Fibroblast of gingiva (primary cell): ENCODE results near the gene CR1L.
"Not testable (repeated sequence)": the region's sequence is repeated elsewhere in the genome, so short reads cannot be mapped to it uniquely, and the experiment has no call there.

Experiments
- DNase-seq: peaks from one replicate; pipeline ENCODE4 v3.0.0-alpha.2; 2011; ENCODE audit warnings: low read depth

The CR1L gene

DNA sequence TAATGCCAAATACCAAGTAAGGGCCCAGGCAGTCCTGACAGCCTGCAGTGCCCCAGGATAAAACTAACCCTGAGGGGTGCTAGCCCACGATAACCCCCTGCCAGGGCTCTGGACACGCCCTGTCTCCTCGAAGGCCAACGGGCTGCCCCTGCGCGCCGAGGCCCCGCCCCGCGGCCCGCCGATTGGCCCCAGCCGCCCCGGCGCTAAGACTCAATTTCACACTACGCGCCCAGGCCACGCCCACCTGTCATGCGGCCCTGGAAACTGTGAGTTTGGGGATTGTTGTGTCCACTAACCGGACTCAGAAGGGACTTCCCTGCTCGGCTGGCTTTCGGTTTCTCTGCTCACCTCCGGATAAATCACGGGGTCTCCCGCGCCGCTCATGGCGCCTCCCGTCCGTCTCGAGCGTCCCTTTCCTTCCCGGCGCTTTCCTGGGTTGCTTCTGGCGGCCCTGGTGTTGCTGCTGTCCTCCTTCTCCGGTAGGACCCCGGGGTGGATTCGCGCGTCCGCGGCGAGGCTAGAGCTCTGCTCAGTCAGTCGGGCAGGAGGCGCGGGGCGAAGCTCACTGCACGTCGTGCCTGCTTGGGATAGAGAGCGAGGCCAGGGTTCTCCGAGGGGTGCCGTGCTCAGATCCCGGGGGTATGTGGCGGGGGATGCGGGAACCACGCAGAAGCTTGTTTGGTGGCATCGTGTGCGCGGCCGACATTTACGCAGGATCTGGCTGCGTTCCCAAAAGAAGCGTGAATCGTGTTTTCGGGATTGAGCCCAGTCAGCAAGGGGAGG is at the start of gene CR1L:
CR1L (plus strand) TSS at position 282 of the 783 bp plus-strand sequence; CDS start at position 383, 101 bp downstream.
- peak; percentile 31 for DNase-seq

DNA sequence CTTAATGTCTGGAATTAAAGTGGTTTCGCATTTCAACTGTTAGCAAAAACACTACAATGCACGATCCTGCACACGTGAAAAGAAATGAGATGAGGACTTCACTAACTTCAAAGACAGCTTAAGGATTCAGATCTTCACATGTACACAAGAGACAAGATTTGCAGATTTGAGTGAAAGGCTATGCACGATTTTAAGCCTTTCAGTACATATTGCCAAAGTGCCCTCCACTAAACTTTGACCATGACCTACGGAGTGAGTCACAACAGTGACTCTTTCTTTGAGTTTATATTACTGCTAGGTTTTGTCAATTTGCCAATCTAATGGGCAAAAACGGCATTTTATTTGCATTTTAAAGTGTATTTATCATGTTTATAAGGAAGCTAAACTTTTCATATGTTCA is 41.2 kb upstream of the CR1L start:
- DNase-seq, result no peak

- no peak for DNase-seq
Measured at GRCh38 chr1:207605444-207606361, 39.2 kb upstream of the CR1L start.

GRCh38 chr1:207606362-207606755 is 38.6 kb upstream of the CR1L start:
- DNase-seq, result no peak

- no peak for DNase-seq
Measured at GRCh38 chr1:207612762-207613161, 32.2 kb upstream of the CR1L start.

- peak; percentile 50 for DNase-seq
Measured at GRCh38 chr1:207619871-207620542, 24.9 kb upstream of the CR1L start.

DNA sequence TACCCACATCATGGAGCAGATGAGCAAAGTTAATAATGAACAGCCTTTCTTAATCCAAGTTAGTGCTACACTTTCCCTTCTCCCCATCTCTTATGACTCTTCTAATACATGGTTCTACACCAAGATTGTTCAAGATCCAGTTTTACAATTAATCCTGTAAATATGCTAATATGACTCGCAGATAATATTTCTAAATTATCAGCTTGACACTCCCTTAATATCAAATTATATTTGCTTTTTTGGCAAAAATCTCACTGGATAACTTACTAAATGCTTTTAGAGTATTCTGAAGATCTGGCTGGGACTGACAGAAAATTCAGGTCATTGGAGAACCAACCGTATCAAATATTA is 24.4 kb upstream of the CR1L start:
- no peak for DNase-seq

- DNase-seq, result not testable (repeated sequence)
Measured at GRCh38 chr1:207625504-207626071, 19.3 kb upstream of the CR1L start.

DNA sequence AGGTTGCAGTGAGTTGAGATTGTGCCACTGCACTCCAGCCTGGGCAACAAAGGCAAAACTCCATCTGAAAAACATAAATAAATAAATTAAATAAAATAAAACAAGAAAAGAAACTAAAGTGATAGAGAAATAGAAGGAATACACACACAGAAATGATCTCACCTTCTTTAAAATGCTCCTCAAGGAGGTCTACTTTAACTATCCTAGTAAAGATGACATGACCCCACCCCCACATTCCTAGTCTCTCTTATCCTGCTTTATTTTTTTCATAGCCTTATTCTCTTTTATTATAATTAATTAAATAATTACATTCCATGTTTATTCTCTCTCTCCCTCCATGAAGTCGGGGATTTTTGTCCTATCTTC is 18.0 kb upstream of the CR1L start:
- DNase-seq, result no peak

- no peak for DNase-seq
Measured at GRCh38 chr1:207627496-207627895, 17.4 kb upstream of the CR1L start.

DNA sequence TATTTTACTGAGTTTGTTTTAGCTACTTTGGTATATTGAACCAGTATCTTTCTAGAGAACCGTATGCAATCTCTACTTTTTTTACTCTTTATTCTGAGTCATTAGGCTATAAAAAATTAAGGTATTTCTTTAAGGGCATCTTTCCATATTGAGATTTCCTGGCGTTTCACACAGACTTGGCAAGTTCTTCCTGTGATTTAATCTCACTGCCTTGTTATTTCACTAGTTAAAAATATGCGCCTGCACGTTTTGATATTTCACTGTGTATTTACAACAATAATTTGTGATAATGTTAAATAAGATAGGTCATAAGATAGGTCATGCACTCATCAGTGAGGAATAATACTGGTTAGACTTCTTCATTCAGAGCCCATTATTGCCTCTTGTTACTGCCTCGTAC is 16.2 kb upstream of the CR1L start:
- no peak for DNase-seq

- DNase-seq, result no peak
Measured at GRCh38 chr1:207631137-207631536, 13.8 kb upstream of the CR1L start.

DNA sequence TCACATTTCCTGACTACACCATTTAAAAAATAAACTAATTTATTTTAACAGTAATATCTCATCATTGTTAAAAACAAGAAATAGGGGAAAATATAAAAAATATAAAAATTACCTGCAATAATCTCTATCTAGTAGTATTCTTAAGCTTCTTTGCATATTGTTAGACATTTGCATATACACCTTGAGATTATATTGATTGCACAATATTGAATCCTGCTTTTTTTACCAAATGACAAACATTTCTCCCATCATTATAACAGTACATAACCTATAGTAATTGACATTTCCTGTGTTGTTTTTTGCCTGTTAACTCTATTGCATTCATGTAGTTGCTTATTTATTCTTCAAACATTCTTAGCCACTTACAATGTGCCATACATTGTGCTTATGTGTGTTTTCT is 11.7 kb upstream of the CR1L start:
- DNase-seq, result no peak

DNA sequence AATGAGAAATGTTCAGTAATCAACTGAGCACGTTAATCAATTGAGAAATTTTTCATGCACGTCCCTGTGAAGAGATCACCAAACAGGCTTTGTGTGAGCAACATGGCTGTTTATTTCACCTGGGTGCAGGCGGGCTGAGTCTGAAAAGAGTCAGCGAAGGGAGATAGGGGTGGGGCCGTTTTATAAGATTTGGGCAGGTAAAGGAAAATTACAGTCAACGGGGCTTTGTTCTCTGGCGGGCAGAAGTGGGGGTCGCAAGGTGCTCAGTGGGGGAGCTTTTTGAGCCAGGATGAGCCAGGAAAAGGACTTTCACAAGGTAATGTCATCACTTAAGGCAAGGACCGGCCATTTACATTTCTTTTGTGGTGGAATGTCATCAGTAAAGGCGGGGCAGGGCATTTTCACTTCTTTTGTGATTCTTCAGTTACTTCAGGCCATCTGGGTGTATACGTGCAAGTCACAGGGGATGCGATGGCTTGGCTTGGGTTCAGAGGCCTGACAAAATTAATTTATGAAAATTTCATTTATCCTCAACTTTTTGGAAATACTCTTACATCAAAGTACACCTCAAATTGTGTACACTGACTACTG is 11.1 kb upstream of the CR1L start:
- DNase-seq, result not testable (repeated sequence)

- not testable (repeated sequence) for DNase-seq
Measured at GRCh38 chr1:207634293-207634692, 10.6 kb upstream of the CR1L start.

DNA sequence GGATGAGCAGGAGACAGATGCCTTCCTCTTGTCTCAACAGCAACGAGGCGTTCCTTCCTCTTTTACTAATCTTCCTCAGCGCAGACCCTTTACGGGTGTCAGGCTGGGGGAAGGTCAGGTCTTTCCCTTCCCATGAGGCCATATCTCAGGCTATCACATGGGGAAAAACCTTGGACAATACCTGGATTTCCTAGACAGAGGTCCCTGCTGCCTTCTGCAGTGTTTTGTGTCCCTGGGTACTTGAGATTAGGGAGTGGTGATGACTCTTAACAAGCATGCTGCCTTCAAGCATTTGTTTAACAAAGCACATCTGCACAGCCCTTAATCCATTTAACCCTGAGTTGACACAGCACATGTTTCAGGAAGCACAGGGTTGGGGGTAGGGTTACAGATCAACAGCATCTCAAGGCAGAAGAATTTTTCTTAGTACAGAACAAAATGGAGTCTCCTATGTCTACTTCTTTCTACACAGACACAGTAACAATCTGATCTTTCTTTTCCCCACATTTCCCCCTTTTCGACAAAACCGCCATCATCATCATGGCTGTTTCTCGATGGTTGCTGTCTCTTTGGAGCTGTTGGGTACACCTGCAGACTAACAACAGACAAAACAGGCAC is 9.3 kb upstream of the CR1L start:
- DNase-seq, result not testable (repeated sequence)

DNA sequence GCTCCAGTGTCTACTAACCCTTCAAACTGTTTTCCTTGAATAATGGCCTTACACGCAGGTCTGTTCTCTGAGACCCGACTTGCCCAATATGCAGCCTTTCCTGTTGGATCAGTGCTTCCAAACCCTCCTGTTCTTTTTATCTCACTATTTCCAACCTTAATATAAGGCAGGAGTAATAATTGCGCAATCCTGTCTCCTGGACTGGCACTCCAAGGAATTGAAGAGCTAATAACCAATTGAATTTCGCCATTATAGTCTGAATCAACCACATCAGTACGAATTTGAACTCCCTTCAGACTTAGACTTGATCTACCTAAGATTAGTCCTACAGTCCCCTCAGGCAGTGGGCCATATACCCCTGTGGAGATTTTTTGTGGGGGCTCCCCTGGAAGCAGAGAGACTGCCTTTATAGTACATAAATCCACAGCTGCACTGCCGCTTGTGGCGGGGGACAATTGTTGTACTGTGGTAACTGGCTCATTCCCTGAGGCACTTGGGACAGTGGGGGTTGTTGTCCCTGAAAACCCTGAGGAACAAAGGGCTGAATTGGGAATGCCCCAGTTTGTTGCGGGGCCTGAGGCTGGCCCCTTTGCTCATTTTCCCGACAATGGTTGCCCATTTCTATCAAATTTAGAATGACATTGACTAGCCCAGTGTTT is 6.3 kb upstream of the CR1L start:
- not testable (repeated sequence) for DNase-seq

DNA sequence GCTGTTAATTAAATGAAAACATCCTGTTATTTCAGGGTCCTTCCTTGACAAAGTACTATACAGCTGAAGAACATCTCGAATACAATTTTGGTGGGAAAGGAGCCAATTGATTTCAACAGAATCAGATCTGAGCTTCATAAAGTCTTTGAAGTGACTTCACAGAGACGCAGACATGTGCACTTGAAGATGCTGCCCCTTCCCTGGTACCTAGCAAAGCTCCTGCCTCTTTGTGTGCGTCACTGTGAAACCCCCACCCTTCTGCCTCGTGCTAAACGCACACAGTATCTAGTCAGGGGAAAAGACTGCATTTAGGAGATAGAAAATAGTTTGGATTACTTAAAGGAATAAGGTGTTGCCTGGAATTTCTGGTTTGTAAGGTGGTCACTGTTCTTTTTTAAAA is 5.6 kb upstream of the CR1L start:
- not testable (repeated sequence) for DNase-seq

- DNase-seq, result no peak
Measured at GRCh38 chr1:207644166-207644851, 624 bp upstream of the CR1L start.

DNA sequence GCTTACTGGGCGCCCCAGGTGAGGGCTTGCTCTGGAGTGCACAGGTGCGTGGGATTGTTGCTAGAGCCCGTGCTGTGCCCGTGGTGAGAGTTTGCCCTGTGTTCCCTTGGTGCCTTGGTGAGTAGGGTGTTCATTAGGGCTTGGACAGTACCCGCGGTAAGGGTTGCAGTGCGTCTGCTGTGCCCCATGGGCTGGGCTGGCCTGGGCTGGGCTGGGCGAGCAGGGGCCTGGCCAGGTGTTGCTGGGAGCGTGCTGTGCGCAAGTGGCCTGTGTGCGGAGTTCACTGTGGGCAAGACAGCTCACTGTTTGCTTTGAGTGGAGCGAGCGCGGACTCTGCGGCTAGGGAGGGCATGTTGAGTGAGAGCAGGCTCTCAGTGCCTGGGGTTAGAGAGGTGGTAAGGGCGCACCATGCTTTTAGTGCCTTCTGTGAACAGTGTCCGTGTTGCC is 725 bp downstream of the CR1L start:
- no peak for DNase-seq
